GM21423 (cell line): ENCODE results near the gene HYLS1.
"Not testable (repeated sequence)": the region's sequence is repeated elsewhere in the genome, so short reads cannot be mapped to it uniquely, and the experiment has no call there.

Experiments used
- ATAC-seq: cut with Tn5 transposase; IDR thresholded peaks from one replicate; pipeline ENCODE4 v1.9.1; 2021; ENCODE audit warnings: mild to moderate bottlenecking, moderate library complexity; ENCODE audit not compliant: unreplicated experiment

Gene HYLS1, protein sequence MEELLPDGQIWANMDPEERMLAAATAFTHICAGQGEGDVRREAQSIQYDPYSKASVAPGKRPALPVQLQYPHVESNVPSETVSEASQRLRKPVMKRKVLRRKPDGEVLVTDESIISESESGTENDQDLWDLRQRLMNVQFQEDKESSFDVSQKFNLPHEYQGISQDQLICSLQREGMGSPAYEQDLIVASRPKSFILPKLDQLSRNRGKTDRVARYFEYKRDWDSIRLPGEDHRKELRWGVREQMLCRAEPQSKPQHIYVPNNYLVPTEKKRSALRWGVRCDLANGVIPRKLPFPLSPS

DNA sequence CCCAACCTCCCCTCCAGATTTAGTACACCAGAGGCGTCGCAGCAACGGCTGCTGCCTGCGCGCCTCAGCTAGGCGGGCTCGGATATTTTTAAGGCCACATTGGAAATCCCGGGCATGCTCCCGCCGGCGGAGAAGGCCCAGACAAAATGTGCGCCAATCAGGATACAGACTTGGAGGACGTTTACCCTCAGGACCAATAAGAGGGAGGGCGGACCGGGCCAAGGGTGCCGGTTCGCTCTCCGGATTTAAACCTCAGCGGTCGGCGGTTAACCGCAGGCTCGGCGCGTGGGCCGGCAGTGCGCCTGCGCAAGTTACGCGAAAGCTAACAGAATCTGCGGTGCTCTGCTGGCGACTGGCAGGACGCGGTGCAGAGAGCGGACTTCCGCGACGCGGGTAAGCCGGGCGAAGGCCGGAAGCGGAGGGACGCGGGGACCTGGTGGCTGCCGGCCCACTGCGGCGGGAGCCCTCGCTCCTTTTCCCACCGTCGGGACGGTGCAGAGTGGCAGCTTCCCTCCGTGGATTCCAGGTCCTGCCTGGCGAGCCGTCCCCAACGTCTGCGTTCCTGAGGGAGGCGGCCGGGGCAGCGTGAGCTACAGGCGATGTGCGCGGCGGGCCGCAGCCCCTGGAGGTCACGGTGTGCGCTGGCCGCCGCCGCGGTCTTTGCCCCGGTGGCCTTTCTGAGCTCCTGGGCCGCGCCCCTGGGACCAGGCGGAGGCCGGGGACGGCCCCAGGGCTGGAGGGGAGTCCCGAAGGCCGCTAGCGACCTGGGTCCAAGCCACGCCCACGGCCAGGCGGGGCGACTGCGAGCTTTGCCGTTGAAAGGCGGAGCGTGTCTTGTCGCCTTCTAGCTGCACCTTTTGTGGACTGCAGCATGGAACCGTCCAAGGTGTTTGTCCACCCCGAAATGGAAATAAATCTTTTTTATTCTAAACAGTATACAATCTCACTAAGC lies at the start of gene HYLS1:
Gene HYLS1 (plus strand): TSS at position 296 of the 952 bp plus-strand sequence. CDS start 11,701 bp downstream, outside the sequence.
- ATAC-seq: peak; percentile 81

DNA sequence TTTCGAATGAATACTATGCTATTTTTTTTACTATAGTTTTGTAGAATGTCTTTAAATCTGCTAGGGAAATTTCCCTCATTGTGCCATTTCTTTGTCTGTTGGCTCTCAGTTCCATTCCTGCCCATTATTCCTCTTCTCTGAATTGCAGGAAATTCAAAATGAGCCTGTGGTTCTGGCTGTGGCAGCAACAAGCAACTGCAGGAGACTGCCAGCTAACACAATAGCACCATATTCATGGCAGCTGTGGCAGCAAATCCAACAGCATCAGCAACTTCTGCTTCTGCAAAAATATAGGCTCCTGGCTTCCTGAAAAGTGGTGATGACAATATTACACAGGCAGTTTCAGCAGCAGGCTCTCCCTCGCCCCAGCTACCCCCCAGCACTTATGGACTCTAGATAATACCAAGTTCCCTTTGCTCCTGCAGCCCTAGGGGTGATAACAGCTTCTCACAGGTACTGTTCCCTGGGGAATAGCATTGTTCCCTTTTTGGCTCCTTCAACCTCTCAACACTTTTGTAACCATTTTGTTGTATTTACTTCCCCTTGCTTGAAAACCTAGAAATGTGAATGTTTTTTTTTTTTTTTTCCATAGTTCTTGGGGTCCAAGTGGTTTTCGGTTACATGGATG lies 45.0 kb upstream of the HYLS1 start:
- no peak for ATAC-seq

DNA sequence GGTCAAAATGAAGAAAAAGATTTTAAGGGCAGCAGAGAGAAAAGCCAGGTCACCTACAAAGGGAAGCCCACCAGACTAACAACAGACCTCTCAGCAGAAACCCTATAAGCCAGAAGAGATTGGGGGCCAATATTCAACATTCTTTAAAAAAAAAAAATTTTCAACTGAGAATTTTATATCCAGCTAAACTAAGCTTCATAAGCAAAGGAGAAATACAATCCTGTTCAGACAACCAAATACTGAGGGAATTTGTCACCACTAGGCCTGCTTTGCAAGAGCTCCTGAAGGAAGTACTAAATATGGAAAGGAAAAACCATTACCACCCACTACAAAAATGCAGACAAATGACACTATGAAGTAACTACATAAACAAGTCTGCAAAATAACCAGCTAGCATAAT lies 41.3 kb upstream of the HYLS1 start:
- no peak for ATAC-seq

DNA sequence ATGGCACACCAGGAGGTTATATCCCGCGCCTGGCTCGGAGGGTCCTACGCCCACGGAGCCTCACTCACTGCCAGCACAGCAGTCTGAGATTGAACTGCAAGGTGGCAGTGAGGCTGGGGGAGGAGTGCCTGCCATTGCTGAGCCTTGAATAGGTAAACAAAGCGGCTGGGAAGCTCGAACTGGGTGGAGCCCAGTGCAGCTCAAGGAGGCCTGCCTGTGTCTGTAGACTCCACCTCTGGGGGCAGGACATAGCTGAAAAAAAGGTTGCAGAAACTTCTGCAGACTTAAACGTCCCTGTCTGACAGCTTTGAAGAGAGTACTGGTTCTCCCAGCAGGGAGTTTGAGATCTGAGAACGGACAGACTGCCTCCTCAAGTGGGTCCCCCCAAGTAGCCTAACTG lies 29.8 kb upstream of the HYLS1 start:
- not testable (repeated sequence) for ATAC-seq

DNA sequence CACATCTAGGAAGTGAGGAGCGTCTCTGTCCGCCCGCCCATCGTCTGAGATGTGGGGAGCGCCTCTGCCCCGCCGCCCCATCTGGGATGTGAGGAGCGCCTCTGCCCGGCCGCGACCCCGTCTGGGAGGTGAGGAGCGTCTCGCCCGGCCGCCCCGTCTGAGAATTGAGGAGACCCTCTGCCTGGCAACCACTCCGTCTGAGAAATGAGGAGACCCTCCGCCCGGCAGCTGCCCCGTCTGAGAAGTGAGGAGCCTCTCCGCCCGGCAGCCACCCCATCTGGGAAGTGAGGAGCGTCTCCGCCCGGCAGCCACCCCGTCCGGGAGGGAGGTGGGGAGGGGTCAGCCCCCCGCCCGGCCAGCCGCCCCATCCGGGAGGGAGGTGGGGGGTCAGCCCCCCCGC lies 24.7 kb upstream of the HYLS1 start:
- not testable (repeated sequence) for ATAC-seq

DNA sequence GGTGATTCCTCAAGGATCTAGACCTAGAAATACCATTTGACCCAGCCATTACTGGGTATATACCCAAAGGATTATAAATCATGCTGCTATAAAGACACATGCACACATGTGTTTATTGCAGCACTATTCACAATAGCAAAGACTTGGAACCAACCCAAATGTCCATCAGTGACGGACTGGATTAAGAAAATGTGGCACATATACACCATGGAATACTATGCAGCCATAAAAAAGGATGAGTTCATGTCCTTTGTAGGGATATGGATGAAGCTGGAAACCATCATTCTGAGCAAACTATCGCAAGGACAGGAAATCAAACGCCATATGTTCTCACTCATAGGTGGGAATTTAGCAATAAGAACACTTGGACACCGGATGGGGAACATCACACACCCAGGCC lies 22.1 kb upstream of the HYLS1 start:
- ATAC-seq: not testable (repeated sequence)

DNA sequence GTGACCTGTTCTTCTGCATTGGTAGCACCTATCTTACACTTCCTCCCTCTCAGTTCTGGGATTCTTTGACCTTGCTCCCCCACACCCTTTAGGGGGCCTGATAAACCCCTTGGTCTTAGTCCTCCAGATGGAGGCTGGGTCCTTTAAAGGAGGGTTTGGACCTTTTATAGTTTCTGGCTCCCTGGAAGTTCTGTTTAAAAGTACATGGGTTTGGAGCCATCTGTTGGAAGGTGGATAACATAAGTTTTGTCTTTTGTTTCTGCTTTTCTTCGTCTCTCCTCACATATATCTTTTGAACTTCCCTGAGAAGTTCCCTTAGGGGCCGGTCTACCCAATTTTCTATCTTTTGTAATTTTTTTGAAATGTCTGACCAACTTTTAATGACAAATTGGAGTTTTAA lies 17.9 kb upstream of the HYLS1 start:
- no peak for ATAC-seq

DNA sequence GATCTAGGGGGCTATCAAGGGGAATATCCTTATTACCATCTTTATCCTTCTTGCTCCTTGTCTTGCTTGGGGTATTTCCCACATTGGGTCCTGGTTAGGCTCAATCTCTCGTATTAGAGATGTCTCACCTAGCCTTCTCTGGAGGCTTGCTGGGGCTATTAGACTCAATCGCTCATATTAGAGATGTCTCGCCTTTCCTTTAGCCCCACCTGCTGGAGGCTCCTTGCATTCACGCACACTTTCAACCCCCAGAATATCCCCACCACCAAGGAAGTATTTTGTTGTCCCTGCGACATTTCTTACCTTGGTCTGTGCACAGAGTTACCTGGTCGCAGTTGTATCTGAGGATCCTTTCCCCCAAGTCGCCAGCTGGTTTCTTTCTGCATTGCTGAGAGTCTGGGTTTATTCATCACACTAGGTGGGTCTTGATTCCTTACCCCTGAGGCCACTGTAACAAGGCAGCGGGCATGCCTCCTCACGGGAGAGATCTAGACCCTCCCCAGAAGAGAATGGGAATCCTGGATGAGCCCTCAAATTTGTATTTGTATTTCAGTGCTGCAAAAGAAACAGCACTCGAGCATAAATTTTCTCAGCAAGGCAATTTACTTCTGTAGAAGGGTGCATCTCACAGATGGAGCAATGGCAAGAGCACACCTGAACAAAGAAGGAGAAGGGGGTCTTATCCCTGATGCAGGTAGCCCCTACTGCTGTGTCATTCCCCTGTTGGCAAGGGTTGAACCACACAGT lies 15.9 kb upstream of the HYLS1 start:
- ATAC-seq: no peak

DNA sequence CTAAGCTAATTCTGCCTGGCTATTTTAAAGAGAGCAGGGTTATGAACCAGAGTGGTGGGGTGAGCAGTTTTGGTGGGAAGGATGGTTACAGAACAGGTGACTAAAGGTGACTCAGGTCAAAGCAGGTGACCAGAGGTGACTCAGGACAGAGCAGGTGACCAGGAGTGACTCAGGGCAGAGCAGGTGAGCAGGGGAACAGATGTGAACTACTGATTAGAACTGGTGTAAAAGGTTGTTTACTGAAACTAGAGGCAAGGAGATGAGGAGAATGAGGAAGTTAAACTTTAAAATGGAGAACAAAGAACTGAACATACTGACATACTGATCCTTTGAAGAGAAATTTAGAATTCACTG lies 15.4 kb upstream of the HYLS1 start:
- no peak for ATAC-seq

DNA sequence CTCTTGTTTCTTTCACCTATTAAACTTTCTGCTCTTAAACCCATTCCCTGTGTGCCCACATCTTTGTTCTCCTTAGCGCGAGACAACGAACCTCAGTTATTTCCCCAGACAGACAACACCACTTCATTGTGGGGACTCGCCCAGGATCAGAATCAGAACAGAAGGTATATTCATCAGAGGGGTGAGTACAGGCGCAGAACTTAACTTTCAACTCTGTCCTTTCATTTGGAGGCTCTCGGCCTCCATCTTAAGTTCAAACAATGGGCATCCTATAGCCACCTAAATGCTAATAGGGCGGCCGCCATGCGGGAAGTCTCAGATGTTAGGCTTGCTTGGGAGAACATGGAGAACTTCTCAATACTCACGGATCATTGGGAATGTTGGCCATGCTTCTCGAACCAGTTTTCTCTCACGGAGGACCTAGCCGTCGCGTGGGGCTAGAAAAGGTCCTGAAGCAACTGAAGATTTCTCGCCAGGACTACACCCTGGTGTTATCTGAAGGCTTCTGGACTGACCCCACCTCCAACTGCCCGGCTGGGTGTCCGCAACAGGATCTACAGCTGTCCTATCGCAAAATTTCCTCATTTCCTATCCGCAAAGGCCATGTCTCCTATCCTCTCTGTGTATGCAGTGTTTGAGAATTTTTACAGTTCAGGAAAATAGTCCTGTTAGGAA lies 13.4 kb upstream of the HYLS1 start:
- no peak for ATAC-seq

DNA sequence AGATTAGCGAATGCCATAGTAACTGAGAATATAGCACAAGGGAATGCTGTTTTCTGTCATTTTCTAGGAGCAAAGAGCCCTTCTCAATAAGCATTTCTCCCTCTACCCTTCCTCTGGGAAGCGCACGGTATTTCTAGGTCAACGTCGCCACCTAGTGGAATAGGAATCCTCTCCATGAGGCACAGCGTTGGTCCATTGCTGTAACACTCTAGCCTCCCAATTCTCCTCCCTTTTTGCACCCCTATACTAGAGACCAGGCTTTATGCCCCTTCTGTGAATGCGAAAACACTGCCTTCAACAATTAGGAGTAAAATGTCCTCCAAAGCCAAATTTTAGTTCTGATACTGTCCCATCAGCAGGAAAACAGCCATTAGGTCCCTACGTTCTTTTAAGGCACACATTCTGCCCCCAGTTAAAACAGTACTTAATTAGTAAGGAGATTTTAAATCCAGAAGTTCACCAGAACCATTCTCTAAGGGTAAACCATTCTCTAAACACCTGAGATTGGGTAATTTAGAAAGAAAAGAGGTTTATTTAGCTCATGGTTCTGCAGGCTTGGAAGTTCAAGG lies 12.8 kb upstream of the HYLS1 start:
- peak; percentile 83 for ATAC-seq

DNA sequence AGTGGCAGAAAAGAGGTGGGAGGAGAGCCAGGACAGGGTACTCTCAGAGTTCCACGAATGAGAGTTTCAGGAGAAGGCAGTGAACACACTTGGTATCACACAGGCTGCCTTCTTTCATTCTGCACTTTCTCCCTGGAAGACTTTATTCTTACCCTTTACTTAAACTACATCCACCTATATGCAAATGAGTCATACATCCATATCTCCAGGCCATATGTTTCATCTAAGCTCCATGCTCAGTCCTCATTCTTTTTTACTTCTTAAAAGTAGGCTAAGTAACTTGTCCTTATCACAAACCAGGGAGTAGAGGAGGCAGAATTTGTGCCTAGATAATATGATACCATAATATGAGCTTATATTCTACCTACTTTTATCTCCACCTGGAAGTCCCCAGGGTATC lies 6.2 kb upstream of the HYLS1 start:
- ATAC-seq: no peak

DNA sequence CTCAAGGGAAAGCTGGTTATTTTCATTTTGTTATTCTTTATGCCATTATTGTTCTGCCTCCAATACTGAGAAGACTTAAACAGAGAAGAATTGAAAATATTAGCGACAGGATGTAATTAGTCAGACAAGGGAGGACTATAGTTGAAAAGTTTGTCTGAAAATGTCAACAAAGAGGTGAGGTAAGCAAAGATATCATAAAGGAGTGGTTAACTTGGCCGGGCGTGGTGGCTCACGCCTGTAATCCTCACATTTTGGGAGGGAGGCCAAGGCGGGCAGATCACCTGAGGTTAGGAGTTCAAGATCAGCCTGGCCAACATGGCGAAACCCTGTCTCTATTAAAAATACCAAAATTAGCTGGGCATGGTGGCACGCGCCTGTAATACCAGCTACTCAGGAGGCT lies 4.1 kb upstream of the HYLS1 start:
- no peak for ATAC-seq

DNA sequence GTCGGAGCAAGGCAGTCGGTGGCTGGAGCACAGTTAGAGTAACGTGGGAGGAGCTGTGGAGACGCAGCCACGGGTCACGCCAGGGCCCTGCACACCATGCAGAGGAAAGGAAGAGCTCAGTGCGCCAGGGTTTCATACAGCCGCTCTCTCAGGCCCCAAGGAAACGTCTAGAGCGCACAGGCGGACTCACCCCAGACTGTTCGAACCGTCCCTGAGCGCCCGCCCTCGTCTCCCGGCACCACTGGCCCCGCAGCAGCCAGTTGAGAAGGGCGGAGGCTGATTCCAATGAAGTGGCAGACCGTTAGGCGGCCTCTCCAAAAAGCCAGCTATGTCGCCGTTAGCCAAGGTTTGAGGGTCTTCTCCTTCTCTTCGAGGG lies 483 bp upstream of the HYLS1 start:
- peak; percentile 17 for ATAC-seq

DNA sequence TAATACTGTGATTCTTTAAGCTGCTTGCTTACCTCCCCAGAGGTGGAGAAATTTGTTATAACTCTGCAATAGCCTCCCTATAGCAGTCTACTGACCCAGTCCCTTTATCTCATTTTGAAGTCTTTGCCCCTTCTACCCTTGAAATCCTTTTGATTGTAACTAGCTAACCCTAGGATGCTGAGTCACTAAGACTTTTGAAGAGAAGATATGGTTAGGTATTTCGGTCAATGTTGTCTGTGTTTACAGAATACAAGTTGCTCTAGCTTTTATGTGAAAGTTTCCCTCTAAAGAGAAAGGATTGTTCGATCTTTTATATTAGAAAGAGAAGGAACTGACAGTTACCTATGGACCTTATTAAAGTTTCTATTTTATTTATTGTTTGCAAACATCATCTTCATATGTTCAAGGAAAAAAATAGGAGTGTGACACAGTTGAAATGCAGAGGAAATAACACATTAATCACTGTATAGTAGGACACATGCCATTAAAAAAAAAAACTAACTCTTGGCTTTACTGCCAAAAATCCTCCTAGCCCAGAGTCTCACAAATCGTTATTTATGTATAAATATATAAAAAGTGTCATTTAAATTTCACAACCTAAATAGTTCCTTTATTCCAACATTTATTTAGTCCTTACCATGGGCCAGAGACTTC lies 3.1 kb downstream of the HYLS1 start:
- ATAC-seq: no peak

DNA sequence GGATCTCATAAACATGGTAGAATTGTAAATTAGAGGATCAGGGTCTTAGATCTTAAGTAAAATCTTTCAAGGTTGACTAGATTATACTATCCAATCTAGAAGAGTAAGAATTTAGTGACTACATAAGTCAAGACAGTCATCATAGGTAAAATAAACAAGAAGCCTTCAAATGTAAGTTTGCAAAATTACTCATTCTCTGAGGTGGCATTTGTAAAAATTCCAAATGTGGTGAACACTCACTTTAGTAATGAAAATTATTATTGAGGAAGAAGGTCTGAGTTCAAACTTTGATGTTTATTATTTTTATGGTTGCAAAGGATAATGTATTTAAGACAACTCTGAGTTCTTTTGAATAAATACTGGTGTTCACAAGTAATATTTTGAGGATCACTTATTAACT lies 4.6 kb downstream of the HYLS1 start:
- no peak for ATAC-seq

DNA sequence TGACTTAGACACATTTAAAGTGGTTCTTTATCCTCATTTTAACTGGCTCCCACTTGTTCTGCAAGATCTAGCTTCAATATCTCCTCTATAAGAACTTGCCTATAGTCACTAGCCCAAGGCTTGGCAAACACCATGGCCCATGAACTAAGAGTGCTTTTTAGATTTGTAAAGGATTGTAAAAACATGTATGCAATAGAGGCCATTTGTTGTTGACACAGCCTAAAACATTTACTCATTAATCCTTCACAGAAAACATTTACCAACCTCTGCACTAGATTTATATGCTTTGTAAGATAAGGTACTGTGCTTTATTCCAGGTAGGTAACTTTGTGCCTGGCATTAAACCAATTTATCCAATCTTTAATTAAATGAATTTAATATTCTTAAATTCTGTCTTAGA lies 5.5 kb downstream of the HYLS1 start:
- ATAC-seq: no peak

DNA sequence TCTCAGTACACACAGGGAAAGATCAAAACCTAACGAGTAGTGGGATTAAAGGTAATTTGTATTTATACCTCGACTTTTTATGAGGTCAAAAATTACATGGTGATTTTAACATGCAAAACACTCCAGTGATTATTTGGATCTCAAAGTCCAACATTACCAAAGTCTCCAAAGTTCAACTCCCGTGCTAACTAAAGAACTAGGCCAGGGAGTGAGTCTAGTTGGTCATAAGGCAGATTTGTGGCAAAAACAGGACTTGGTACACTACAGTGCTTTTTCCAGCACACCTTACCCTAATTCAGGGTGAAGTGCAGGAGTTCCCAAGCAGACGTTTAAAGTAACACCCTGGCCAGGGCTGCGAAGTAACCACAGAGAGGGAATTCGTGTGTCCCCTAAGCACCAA lies 14.4 kb downstream of the HYLS1 start:
- ATAC-seq: no peak

DNA sequence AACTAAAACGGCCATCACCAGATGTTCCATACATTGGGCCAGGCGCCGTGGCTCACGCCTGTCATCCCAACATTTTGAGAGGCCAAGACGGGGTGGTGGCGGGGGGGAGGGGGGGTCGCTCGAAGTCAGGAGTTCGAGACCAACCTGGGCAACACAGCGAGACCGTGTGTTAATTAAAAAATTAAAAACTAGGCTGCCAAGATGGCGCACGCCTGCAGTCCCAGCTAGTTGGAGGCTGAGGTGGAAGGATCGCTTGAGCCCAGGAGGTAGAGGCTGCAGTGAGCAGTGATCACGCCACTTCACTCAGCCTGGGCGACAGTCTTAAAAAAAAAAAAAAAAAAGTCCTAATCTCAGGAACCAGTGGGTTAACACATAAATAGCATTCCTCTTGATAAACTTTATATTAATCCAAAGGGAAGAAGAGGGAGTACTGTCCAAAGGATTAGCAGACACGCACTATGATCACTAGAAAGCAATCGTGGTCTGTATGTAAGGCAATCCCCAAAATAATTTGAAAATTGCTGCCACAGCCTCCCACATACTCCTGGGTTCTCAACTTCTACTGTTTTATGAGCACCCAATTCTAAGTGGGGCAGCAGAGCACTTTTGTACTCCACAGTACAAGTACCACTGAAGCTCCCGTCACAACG lies 14.9 kb downstream of the HYLS1 start:
- no peak for ATAC-seq
